DMS79 treated with DMSO at 0.1 percent for 48 hours (cell line): ENCODE results near the gene SFMBT2.
"Not testable (repeated sequence)": the region's sequence is repeated elsewhere in the genome, so short reads cannot be mapped to it uniquely, and the experiment has no call there.

ENCODE experiments used
- DNase-seq: peaks from one replicate; lab custom pipeline; 2025; lab: John Stamatoyannopoulos, UW

Gene SFMBT2

GRCh38 chr10:7401156-7401555 lies 9.7 kb downstream of the SFMBT2 start:
- no peak for DNase-seq

GRCh38 chr10:7400068-7400715 lies 10.6 kb downstream of the SFMBT2 start:
- no peak for DNase-seq

- DNase-seq, result no peak
Measured at GRCh38 chr10:7399533-7399932, 11.3 kb downstream of the SFMBT2 start.

DNA sequence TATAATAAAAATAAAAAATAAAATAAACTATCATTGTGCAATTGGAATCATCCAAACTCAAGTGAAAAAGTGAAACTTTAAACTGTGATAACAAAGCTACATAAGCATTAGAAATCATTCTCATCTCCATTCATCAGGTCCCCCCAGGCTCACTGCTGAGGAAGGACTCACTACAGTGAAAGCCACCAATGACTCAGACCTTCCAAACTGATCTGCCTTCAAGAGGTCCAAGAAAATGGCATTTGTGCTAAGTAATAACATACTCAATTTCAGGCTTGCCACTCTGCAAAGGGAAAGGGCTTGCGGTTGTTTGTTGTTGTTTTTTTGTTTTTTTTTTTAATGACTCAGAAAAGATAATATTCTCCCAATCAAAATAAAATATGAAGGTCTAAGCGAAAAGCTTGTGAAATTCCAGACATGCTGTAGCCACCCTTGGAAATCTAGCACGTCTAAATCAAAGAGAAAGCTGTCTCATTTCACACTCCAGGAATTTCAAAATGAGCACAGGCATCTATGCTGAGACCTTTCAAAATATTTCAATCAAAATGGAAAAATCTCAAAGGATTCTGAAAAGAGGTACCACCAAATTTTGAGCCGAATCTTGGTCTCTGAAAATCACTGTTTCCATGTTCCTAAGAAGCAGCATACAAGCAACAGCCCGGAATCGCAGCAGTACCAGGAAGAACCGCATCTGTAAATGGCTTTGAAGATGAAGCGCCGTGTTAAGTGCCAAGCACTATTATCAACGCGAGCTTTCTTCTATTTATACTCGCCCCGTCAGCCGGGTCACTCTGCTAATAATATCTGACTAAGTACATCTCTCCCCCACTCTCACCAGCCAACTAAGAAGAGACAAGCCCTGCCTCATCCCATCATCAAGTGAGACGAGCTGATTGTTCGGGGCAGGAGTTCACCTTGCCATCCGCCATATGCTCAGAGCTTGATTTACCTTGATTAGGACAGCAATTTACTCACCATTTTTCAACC lies 13.5 kb downstream of the SFMBT2 start:
- DNase-seq, result no peak

DNA sequence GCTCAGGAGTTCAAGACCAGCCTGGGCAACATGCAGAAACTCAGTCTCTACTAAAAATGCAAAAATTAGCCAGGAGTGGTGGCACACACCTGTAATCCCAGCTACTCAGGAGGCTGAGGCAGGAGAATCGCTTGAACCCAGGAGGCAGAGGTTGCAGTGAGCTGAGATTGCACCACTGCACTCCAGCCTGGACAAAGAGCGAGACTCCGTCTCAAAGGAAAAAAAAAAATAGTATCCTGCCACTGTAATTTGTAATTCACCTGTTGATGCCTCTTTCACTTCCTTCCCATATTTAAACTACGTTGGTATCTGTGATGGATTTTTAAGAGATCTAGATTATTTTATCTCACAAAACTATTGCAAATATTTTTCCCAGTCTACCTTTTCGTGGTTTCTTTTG lies 18.5 kb downstream of the SFMBT2 start:
- DNase-seq, result not testable (repeated sequence)

DNA sequence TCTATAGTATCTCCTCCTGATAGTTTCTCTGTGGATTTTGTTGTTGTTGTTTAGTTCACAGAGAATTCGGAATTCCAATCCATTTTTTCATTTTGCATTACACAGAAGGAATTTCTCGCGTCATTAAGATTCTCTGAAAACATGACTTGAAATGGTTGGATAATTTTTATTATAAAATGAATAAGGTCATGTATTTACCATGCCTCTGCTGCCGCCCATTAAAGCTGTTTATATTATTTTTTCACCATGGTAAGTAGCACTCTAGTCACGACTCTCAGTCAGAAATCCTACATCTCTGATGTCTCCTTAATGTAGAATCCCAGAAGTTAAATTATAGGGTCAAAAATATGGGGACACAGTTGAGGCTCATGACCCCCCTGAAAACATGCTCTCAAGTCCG lies 19.1 kb downstream of the SFMBT2 start:
- DNase-seq, result no peak

DNA sequence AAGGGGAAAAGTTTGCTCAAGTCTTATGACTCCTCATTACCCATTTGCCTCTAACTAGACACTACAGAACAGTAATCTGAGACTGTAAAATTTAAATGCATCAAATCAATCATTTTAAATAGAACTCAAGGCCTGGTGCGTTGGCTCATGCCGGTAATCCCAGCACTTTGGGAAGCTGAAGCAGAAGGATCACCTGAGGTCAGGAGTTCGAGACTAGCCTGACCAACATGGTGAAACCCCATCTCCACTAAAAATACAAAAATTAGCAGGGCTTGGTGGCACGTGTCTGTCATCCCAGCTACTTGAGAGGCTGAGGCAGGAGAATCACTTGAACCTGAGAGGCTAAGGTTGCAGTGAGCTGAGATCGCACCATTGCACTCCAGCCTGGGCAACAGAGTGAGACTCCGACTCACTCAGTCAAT lies 20.1 kb downstream of the SFMBT2 start:
- DNase-seq, result not testable (repeated sequence)

DNA sequence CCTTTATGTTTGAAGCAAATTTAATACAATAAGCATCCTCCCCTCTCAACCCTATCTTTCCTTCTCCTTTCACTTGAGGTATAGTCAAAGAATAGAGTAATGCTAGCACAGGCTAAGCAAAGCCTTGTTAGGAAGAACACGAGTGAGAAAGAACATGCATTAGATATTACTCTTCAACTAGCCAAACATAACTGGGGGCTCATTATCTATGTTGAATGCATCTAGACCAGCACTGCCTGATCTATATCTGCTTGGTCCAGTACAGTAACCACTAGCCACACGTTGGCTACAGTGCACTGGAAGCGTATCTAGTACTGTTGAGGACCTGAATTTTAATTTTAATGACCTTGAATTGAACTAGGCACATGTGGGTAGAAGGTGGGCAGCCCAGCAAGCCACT lies 21.0 kb downstream of the SFMBT2 start:
- DNase-seq, result no peak

DNA sequence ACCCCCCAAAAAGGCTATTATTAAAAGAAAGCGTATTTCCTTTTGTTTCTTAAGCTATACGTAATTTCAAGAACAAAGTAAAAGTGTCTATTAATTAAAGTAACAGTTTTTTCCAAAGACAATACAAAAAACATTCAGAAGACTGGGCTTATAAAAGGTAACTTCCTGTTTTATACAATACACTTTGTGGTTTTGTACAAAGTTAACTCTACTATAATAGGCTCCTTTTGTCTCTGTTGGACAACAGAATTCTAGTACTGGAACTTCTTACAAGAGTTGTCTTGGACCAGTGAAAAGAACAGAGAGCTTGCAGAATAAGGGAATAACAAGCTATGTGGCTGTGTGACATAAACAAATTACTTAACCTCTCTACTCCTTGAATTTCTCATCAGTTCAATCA lies 21.5 kb downstream of the SFMBT2 start:
- no peak for DNase-seq

DNA sequence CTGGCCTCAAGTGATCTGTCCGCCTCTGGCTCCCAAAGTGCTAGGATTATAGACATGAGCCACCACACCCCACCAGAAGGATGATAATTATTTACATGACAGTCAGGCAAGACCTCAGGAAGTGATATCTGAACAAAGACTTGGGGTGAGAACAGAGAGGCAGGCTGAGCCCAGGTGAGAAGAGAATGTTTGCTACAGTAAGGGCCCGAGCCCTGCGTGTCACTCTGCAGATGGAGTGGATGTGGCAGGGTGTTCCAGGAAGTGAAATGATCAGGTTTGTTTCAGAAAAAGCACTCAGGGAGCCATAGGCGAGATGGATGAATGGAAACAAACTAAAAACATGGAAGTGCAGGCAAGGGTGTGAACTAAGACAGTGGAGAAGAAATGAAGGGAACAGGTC lies 22.2 kb downstream of the SFMBT2 start:
- DNase-seq, result no peak

GRCh38 chr10:7388149-7388548 lies 22.7 kb downstream of the SFMBT2 start:
- DNase-seq, result not testable (repeated sequence)

- no peak for DNase-seq
Measured at GRCh38 chr10:7385114-7385513, 25.7 kb downstream of the SFMBT2 start.

DNA sequence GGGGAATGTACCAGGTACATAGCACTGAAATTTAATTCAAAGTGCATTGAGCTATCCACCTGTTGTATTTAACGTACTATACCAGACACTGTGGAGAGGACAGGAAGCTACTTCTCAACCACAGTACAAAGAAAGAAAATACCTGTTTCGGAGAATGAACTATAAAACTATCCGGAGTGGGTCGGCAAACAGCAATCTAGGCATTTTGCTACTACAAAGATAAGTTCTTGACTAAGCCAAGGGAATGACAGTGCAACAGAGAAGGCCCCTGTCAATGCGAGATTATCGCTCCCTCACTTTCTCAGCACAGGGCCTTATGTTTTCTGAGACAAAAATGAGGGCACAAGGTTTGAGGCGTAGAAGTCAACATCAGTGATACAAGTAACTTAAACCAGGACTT lies 27.4 kb downstream of the SFMBT2 start:
- no peak for DNase-seq

- DNase-seq, result no peak
Measured at GRCh38 chr10:7380704-7381241, 30.1 kb downstream of the SFMBT2 start.

DNA sequence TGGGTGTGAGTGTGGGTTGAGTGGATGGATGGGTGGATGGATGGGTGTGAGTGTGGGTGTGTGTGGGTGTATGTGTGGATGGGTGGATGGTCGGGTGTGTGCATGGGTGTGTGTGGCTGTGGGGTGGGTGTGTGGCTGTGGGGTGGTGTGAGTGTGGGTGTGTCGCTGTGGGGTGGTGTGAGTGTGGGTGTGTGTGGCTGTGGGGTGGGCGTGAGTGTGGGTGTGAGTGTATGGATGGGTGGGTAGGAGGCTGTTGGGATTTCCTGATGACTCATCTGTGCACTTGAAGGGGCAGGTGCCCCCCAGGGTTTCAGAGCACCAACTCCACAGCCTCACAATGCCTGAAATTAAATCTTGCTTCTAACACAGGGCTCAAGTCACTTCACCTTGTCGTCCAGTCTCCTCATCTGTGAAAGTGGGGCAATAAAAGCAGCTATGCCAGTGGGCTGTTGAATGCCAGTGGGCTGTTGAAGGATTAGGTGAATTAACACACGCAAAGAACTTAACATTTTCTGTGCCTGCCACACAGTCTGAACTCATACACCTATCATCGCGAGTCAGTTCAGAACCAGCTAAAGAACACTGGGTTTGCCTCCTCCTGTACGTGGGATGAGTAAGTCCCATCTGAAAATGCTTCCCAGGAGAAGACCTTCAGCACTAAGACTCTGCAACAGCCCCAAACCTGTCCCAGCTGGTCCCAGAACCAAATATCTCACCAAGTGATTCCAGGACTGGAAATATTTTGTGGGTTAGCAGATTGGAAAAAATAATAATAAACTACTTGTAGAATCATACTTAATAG lies 32.0 kb downstream of the SFMBT2 start:
- DNase-seq, result no peak

- no peak for DNase-seq
Measured at GRCh38 chr10:7377614-7378248, 33.1 kb downstream of the SFMBT2 start.

DNA sequence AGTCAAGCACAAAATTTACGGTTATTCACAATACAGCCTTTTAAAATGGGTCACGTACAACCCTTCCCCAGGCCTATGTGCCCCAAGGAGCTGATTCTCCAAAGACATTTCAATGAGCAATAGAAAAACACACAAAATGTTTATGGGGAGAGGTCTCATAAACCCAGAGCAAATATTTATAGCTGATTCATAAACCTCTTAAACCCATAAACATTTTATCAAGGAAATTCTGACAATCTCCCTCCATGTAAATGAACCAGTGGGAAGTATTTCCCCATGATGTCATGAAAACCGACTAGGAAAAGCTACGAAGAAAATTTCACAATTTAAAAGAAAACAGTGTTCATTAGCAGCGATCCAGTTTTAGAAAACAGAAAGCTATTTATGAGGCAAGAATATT lies 36.0 kb downstream of the SFMBT2 start:
- no peak for DNase-seq

DNA sequence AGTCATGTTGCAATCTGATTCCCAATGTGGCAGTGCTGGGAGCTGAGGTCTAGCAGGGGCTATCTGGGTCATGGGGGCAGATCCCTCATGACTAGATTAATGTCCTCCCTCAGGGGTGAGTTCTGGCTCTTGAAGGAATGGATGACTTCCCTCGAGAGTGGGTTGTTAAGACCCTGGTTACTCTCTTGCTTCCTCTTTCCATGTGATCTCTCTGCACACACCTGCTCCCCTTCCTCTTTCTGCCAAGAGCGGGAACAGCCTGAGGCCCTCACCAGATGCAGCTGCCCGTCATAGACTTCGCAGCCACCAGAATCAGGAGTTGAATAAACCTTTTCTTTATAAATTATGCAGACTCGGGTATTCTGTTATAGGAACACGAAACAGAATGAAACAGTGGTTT lies 37.8 kb downstream of the SFMBT2 start:
- no peak for DNase-seq

DNA sequence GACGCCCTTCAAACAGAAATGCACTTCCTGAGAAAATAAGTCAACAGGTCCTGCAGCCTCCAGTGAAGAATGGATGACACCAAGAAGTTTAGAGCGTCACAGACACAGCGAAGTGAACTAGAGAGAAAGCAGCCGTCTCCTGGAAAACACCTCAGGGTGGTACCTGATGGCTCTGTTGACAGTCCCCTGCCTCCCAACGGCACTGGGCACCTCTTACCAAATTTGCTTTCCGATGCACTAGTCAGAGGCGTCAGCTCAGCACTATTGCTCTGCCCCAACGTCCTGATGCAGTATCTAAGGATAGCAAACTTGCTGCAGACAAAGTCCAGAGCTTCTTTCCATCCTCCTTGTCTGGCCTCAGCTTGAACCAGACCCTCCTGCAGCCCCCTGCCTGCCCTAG lies 38.3 kb downstream of the SFMBT2 start:
- DNase-seq, result no peak

- DNase-seq, result no peak
Measured at GRCh38 chr10:7370511-7370910, 40.3 kb downstream of the SFMBT2 start.

DNA sequence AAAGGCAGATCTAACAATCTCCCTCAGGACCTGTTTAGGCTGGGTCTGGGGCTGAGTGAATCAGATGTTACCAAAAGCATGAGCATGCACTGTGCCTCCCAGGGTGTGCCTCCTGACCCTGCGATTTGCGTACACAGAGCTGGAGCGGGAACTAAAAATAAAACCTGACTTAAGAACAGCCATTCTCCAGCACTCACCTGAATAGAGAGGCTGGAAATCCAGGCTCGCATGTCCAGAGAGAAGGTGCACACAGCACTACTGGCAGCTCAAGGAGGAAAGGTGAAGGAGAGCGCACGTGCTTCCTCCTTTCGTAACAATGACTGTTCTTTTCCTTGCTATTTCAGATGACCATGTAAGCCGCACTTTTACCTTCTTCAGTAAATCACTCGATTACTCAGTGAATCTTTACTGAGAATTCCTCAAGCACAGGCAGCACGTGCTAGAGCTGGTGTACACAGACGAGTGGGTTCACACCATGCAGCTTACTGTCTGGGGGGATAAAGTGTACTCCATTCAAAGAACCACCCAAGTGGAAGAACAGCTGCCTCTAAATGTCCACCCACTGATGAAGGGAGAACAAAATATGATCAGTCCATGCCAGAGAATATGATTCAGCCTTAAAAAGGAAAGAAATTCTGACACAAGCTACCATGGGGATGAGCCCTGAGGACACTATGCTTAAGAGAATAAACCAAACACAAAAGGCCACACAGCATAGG lies 45.6 kb downstream of the SFMBT2 start:
- DNase-seq, result no peak
